Measurements from ENCODE around the gene PLXNA2.

PLXNA2 gene

GRCh38 chr1:208034135-208034534, 210.0 kb downstream of the PLXNA2 start:
- no peak for DNase-seq

GRCh38 chr1:208033236-208033635, 210.9 kb downstream of the PLXNA2 start:
- no peak for DNase-seq

- no peak for DNase-seq
Measured at GRCh38 chr1:208031932-208032320, 212.3 kb downstream of the PLXNA2 start.

GRCh38 chr1:208031316-208031931, 212.8 kb downstream of the PLXNA2 start:
- no peak for DNase-seq

- no peak for DNase-seq
Measured at GRCh38 chr1:208030288-208031091, 213.7 kb downstream of the PLXNA2 start.

GRCh38 chr1:208029381-208030287, 214.6 kb downstream of the PLXNA2 start:
- no peak for DNase-seq

- no peak for DNase-seq
Measured at GRCh38 chr1:208028526-208028925, 215.7 kb downstream of the PLXNA2 start.

GRCh38 chr1:208027861-208028260, 216.3 kb downstream of the PLXNA2 start:
- DNase-seq, result no peak

- DNase-seq, result no peak
Measured at GRCh38 chr1:208026880-208027438, 217.2 kb downstream of the PLXNA2 start.

- DNase-seq, result no peak
Measured at GRCh38 chr1:208025031-208025430, 219.2 kb downstream of the PLXNA2 start.

- no peak for DNase-seq
Measured at GRCh38 chr1:208024406-208024805, 219.8 kb downstream of the PLXNA2 start.

GRCh38 chr1:208019257-208019656, 224.9 kb downstream of the PLXNA2 start:
- DNase-seq, result no peak

GRCh38 chr1:208015255-208015654, 228.9 kb downstream of the PLXNA2 start:
- DNase-seq, result no peak

GRCh38 chr1:208013210-208013609, 231.0 kb downstream of the PLXNA2 start:
- no peak for DNase-seq

GRCh38 chr1:208012721-208013120, 231.5 kb downstream of the PLXNA2 start:
- DNase-seq, result no peak

- DNase-seq, result no peak
Measured at GRCh38 chr1:208010487-208011071, 233.6 kb downstream of the PLXNA2 start.

- DNase-seq, result no peak
Measured at GRCh38 chr1:208009706-208010444, 234.3 kb downstream of the PLXNA2 start.

- no peak for DNase-seq
Measured at GRCh38 chr1:208009303-208009702, 234.9 kb downstream of the PLXNA2 start.

GRCh38 chr1:208008534-208008933, 235.7 kb downstream of the PLXNA2 start:
- no peak for DNase-seq

- DNase-seq, result no peak
Measured at GRCh38 chr1:208007938-208008342, 236.2 kb downstream of the PLXNA2 start.

GRCh38 chr1:208007319-208007937, 236.8 kb downstream of the PLXNA2 start:
- DNase-seq, result no peak
